DMS53 (cell line): ENCODE data around the gene TIMM17A.

Experiments used
- DNase-seq: peaks from one replicate; lab custom pipeline; 2025; lab: John Stamatoyannopoulos, UW

TIMM17A gene

GRCh38 chr1:201983380-201983805, 28.1 kb downstream of the TIMM17A start:
- no peak for DNase-seq

GRCh38 chr1:201984446-201984845, 29.1 kb downstream of the TIMM17A start:
- no peak for DNase-seq

- no peak for DNase-seq
Measured at GRCh38 chr1:201985355-201985754, 30.1 kb downstream of the TIMM17A start.

GRCh38 chr1:201988601-201989000, 33.3 kb downstream of the TIMM17A start:
- no peak for DNase-seq

GRCh38 chr1:201989354-201990128, 34.2 kb downstream of the TIMM17A start:
- no peak for DNase-seq

- DNase-seq: no peak
Measured at GRCh38 chr1:201990427-201990826, 35.1 kb downstream of the TIMM17A start.

- peak; percentile 98 for DNase-seq
Measured at GRCh38 chr1:201999625-202000238, 44.4 kb downstream of the TIMM17A start.

- no peak for DNase-seq
Measured at GRCh38 chr1:202002507-202002906, 47.2 kb downstream of the TIMM17A start.

- no peak for DNase-seq
Measured at GRCh38 chr1:202004711-202005110, 49.4 kb downstream of the TIMM17A start.

- peak; percentile 55 for DNase-seq
Measured at GRCh38 chr1:202005958-202006357, 50.7 kb downstream of the TIMM17A start.

GRCh38 chr1:202007304-202007703, 52.0 kb downstream of the TIMM17A start:
- no peak for DNase-seq

- peak; percentile 98 for DNase-seq
Measured at GRCh38 chr1:202007805-202008489, 52.6 kb downstream of the TIMM17A start.

GRCh38 chr1:202009326-202010179, 54.2 kb downstream of the TIMM17A start:
- peak; percentile 96 for DNase-seq

GRCh38 chr1:202010180-202011015, 55.1 kb downstream of the TIMM17A start, which contains the start of gene ELF3:
Gene ELF3, plus strand, starts transcription at chr1:202010587. Its CDS starts 550 bp downstream, at chr1:202011137.
- DNase-seq: peak; percentile 100

- peak; percentile 81 for DNase-seq
Measured at GRCh38 chr1:202011994-202012393, 56.7 kb downstream of the TIMM17A start.

GRCh38 chr1:202012544-202013478, 57.5 kb downstream of the TIMM17A start:
- DNase-seq: peak; percentile 72

GRCh38 chr1:202013603-202014002, 58.3 kb downstream of the TIMM17A start:
- peak; percentile 62 for DNase-seq

GRCh38 chr1:202014060-202014459, 58.8 kb downstream of the TIMM17A start:
- DNase-seq: no peak

- DNase-seq: peak; percentile 84
Measured at GRCh38 chr1:202014915-202015661, 59.8 kb downstream of the TIMM17A start.
